Spleen (tissue), 13 donors: ENCODE results near the gene GJA4. TPM values are rescaled to one million over a fixed set of nuclear protein-coding genes. Genes with fewer than 3 reads are reported as not detected.

Experiments used
- DNase-seq: peaks from one replicate; pipeline ENCODE4 v3.0.0-alpha.2; 2020
- H3K27ac ChIP-seq, 8 donors: fragments of 200-600 bp; sonication (generic) in 7 of 8; 1 replicate in 4 of 8; 2 replicates in 4 of 8; pipeline versions ENCODE4 v1.5.0 to v1.8.0; 2016 to 2021; ENCODE audit warnings: inconsistent platforms in 4 of 8, mild to moderate bottlenecking in 4 of 8, moderate library complexity in 1 of 8
- H3K27me3 ChIP-seq, 7 donors: fragments of 200-600 bp; sonication (generic) in 6 of 7; replicated peaks in 1 of 7; 1 replicate in 4 of 7; 2 replicates in 3 of 7; pipeline versions ENCODE4 v1.5.0 to v1.8.0; 2016 to 2021; ENCODE audit warnings: inconsistent platforms in 3 of 7, mild to moderate bottlenecking in 1 of 7
- H3K36me3 ChIP-seq, 6 donors: fragments of 200-600 bp; sonication (generic) in 5 of 6; 1 replicate in 4 of 6; 2 replicates in 2 of 6; pipeline versions ENCODE4 v1.5.0 to v1.8.0; 2016 to 2021; ENCODE audit warnings: inconsistent platforms in 2 of 6
- H3K4me1 ChIP-seq, 6 donors: fragments of 200-600 bp; sonication (generic) in 5 of 6; 1 replicate in 3 of 6; 2 replicates in 3 of 6; pipeline versions ENCODE4 v1.5.0 to v1.8.0; 2016 to 2021; ENCODE audit warnings: inconsistent platforms in 3 of 6
- H3K4me3 ChIP-seq, 8 donors: fragments of 200-600 bp; sonication (generic) in 7 of 8; 1 replicate in 4 of 8; 2 replicates in 4 of 8; pipeline versions ENCODE4 v1.5.0 to v1.8.0; 2016 to 2021; ENCODE audit warnings: inconsistent platforms in 4 of 8, mild to moderate bottlenecking in 4 of 8, moderate library complexity in 2 of 8
- H3K9me3 ChIP-seq, 8 donors: fragments of 200-600 bp; sonication (generic) in 7 of 8; 1 replicate in 4 of 8; 2 replicates in 4 of 8; pipeline versions ENCODE4 v1.5.0 to v1.8.0; 2016 to 2021; ENCODE audit warnings: inconsistent platforms in 4 of 8
- CTCF ChIP-seq, 11 experiments: fragments of 200-600 bp in 7 of 11; fragments of 450-650 bp in 4 of 11; sonication (generic) in 4 of 11; IDR thresholded peaks in 8 of 11; conservative IDR thresholded peaks in 3 of 11; 1 replicate in 7 of 11; 2 replicates in 4 of 11; pipeline versions ENCODE4 v1.4.0 to v1.8.0; 2016 to 2021; ENCODE audit warnings: antibody characterized with exemption in 11 of 11, inconsistent platforms in 4 of 11, mild to moderate bottlenecking in 1 of 11
- POLR2A ChIP-seq, 3 donors: fragments of 450-650 bp; IDR thresholded peaks; one replicate each; pipeline ENCODE4 v1.5.1; 2017; ENCODE audit warnings: antibody characterized with exemption in 3 of 3, mild to moderate bottlenecking in 1 of 3
- POLR2AphosphoS5 ChIP-seq, 3 donors: sonication (generic); formaldehyde crosslinking; IDR thresholded peaks; one replicate each; pipeline ENCODE4 v1.5.1; 2017; ENCODE audit warnings: antibody characterized with exemption in 3 of 3
- WGBS, 5 donors: extraction: QIAGEN DNeasy Blood & Tissue Kit in 3 of 5; methylation state at CpG; one replicate each; pipeline versions ENCODE4 v1.1.5 to v1.1.7; 2013 to 2018; 5-methylcytosine and 5-hydroxymethylcytosine counted together
- intact Hi-C: fragments of 100-400 bp; cut with DNase I; formaldehyde crosslinking; loops from one replicate; pipeline ENCODE4 v1.15.0; 2023; ENCODE audit warnings: low total_unique reads
- long read RNA-seq, 2 donors: transcript quantifications; one replicate each; lab custom pipeline, GENCODE V29; 2026
- polyA plus RNA-seq, 3 donors: library from polyadenylated mRNA; stranded (reverse); fragments of 200-250 nt; gene quantifications; one replicate each; pipeline ENCODE4 v1.2.1, GENCODE V29; 2013
- total RNA-seq, 7 donors: library from RNA; depleted of rRNA in 3 of 7; stranded (reverse); fragments of >200 nt in 3 of 7; fragmentation: NEBNext Ultra II Directional in 4 of 7; extraction: Animal tissue kit (Norgen Biotek cat#: 25700) in 4 of 7; gene quantifications; one replicate each; pipeline versions ENCODE4 v1.1.0 to v1.2.1, GENCODE V29; 2016 to 2021
- donor health status: healthy with polysubstance abuse.
- donor health status: DM: no; HTN: no; CAD: no; lungs with moderate emphysema.
- donor health status: DM: no; HTN: no; CAD: no.
- donor health status: Bipolar disorder and iron deficiency.
- donor health status: healthy.
- donor health status: DM: no; HTN: no; CAD: no.
- donor health status: DM: yes; HTN: yes; CAD: no.

Gene GJA4
- total RNA-seq (10 to 100 TPM in 3 of 7 donors, 1 to 10 TPM in 4; 7.6 to 20.6 (median 8.7) TPM), polyA plus RNA-seq (1 to 10 TPM; 1.3 to 7.3 (median 7.0) TPM)
- long read RNA-seq, donor 1, transcript GJA4-201 (2 exons, 1,622 nt), result major isoform, 15 of 19 reads
- long read RNA-seq, donor 1, partial matches to known transcripts, result 0 of 19 reads
- long read RNA-seq, donor 1, other reads (novel, unspliced or antisense), result 0 of 19 reads
- long read RNA-seq, donor 2, transcript GJA4-201 (2 exons, 1,622 nt), result major isoform, 7 of 19 reads
- long read RNA-seq, donor 2, partial matches to known transcripts, result 10 of 19 reads
- long read RNA-seq, donor 2, other reads (novel, unspliced or antisense), result 0 of 19 reads

GRCh38 chr1:34792868-34793727 lies at the start of gene GJA4:
Gene GJA4, plus strand, starts transcription at chr1:34792999. Its CDS starts 1,215 bp downstream, at chr1:34794214.
- Histone ChIP-seq H3K27me3 (peaks cover 0 to 42% (median 18%) of the 10 kb centered on the region in 7 donors), H3K9me3 (no peaks in the 10 kb centered on the region), H3K4me3 (peak within 1 kb of the TSS; percentile 8 to 60 (median 26)), H3K36me3 (no peaks in the 10 kb centered on the region), H3K4me1 (peaks cover 0 to 20% (median 13%) of the 10 kb centered on the region in 6 donors), H3K27ac (peak within 1 kb of the TSS in 4 of 8 donors; percentile 28 to 59 (median 32))
- intact Hi-C loops, result no loop called here
- TF ChIP-seq POLR2A (IDR thresholded peaks at IDR 0.05) (no peak), CTCF (IDR thresholded peaks at IDR 0.05 in 8 of 11, conservative IDR thresholded peaks at IDR 0.05 in 3 of 11) (no peak), POLR2AphosphoS5 (IDR thresholded peaks at IDR 0.05) (peak in 2 of 3 donors; percentile 45 to 60)
- WGBS, 5 donors, result 12 to 24% (median 13%) methylated on average over 22 to 44 of the region's 45 CpGs
- DNase-seq, result no peak

GRCh38 chr1:34743775-34744174 lies 49.0 kb upstream of the GJA4 start:
- WGBS, 5 donors, result 76 to 86% (median 78%) methylated on average over 6 of the region's 6 CpGs
- intact Hi-C loops, result loop anchor here (10.0 kb wide), 2 partner anchors 279 to 1109 kb away; no protein-coding TSS in a partner anchor
- no peak overlapping the region for H3K4me3 ChIP-seq
- DNase-seq, result no peak
- peaks cover 0 to 33% (median 0%) of the 10 kb centered on the region in 7 donors for H3K27me3 ChIP-seq
- no peak overlapping the region for H3K27ac ChIP-seq
- TF ChIP-seq POLR2AphosphoS5 (IDR thresholded peaks at IDR 0.05) (no peak), POLR2A (IDR thresholded peaks at IDR 0.05) (no peak), CTCF (IDR thresholded peaks at IDR 0.05 in 8 of 11, conservative IDR thresholded peaks at IDR 0.05 in 3 of 11) (no peak)
- H3K36me3 ChIP-seq, result no peaks in the 10 kb centered on the region
- no peaks in the 10 kb centered on the region for H3K9me3 ChIP-seq
- H3K4me1 ChIP-seq, result peaks cover 0 to 6% (median 0%) of the 10 kb centered on the region in 6 donors

GRCh38 chr1:34744851-34745250 lies 47.9 kb upstream of the GJA4 start:
- Histone ChIP-seq H3K36me3 (no peaks in the 10 kb centered on the region), H3K4me1 (peaks cover 0 to 6% (median 0%) of the 10 kb centered on the region in 6 donors), H3K4me3 (no peak overlapping the region), H3K9me3 (no peaks in the 10 kb centered on the region), H3K27me3 (peaks cover 0 to 33% (median 0%) of the 10 kb centered on the region in 7 donors), H3K27ac (no peak overlapping the region)
- TF ChIP-seq POLR2A (IDR thresholded peaks at IDR 0.05) (no peak), CTCF (IDR thresholded peaks at IDR 0.05 in 8 of 11, conservative IDR thresholded peaks at IDR 0.05 in 3 of 11) (no peak), POLR2AphosphoS5 (IDR thresholded peaks at IDR 0.05) (no peak)
- DNase-seq, result no peak
- 48 to 78% (median 72%) methylated on average over 2 to 3 of the region's 3 CpGs for WGBS, 5 donors
- intact Hi-C loops, result loop anchor here (10.0 kb wide), 2 partner anchors 280 to 1110 kb away; no protein-coding TSS in a partner anchor
